SU-DHL-6 (cell line): ENCODE data around the gene AGBL4.

Experiments
- H2AFZ ChIP-seq: fragments of 200-600 bp; sonication (generic); 2 replicates; pipeline ENCODE4 v1.6.1; 2014; ENCODE audit warnings: low read depth, mild to moderate bottlenecking, moderate library complexity, mixed read lengths, antibody characterized with exemption, low read length; ENCODE audit not compliant: severe bottlenecking
- H3F3A ChIP-seq: fragments of 200-600 bp; shearing (Covaris generic); 2 replicates; pipeline ENCODE4 v1.6.0; 2016; ENCODE audit warnings: antibody characterized with exemption, mild to moderate bottlenecking; ENCODE audit not compliant: insufficient read depth
- H3K27ac ChIP-seq: fragments of 200-600 bp; sonication (generic); 2 replicates; pipeline ENCODE4 v1.5.1; 2016; ENCODE audit warnings: low read depth, mild to moderate bottlenecking, low read length, moderate library complexity, mixed read lengths
- H3K27me3 ChIP-seq: fragments of 200-600 bp; sonication (generic), shearing (Covaris generic); 2 replicates; pipeline ENCODE4 v1.6.0; 2014; ENCODE audit warnings: mild to moderate bottlenecking, low read length
- H3K36me3 ChIP-seq: fragments of 200-600 bp; sonication (generic); 2 replicates; pipeline ENCODE4 v1.6.1; 2014; ENCODE audit warnings: mild to moderate bottlenecking, low read length, mixed read lengths
- H3K4me2 ChIP-seq: fragments of 300-600, 200-600 bp; shearing (Covaris generic), sonication (generic); 2 replicates; pipeline ENCODE4 v1.6.0; 2014; ENCODE audit warnings: low read length, low read depth, mild to moderate bottlenecking; ENCODE audit not compliant: poor library complexity, severe bottlenecking
- H3K4me3 ChIP-seq: fragments of 200-600 bp; sonication (generic); 2 replicates; pipeline ENCODE4 v1.5.1; 2014; ENCODE audit warnings: antibody characterized with exemption, low read length, mild to moderate bottlenecking, mixed read lengths; ENCODE audit not compliant: insufficient read depth, poor library complexity, severe bottlenecking
- H3K79me2 ChIP-seq: fragments of 200-600 bp; sonication (generic); 2 replicates; pipeline ENCODE4 v1.6.1; 2014; ENCODE audit warnings: mild to moderate bottlenecking, low read length, moderate library complexity; ENCODE audit not compliant: insufficient read depth
- H3K9ac ChIP-seq: fragments of 200-600 bp; sonication (generic); 2 replicates; pipeline ENCODE4 v1.7.0; 2014; ENCODE audit warnings: mild to moderate bottlenecking, low read length
- H3K9me2 ChIP-seq: fragments of 200-600 bp; sonication (generic); replicated peaks from 2 replicates; pipeline ENCODE4 v1.6.1; 2014; ENCODE audit warnings: low read length; ENCODE audit not compliant: insufficient read depth
- H3K9me3 ChIP-seq: fragments of 200-600 bp; sonication (generic); 2 replicates; pipeline ENCODE4 v1.6.1; 2014; ENCODE audit warnings: low read length, mixed read lengths; ENCODE audit not compliant: insufficient read depth
- H4K20me1 ChIP-seq: fragments of 200-600 bp; sonication (generic); 2 replicates; pipeline ENCODE4 v1.6.1; 2014; ENCODE audit warnings: low read depth, mild to moderate bottlenecking, antibody characterized with exemption, low read length, moderate library complexity, mixed read lengths
- EZH2phosphoT487 ChIP-seq: fragments of 200-600 bp; sonication (generic), shearing (Covaris generic); conservative IDR thresholded peaks from 2 replicates; pipeline ENCODE4 v1.6.1; 2018; ENCODE audit warnings: mild to moderate bottlenecking, antibody characterized with exemption, low read length, moderate library complexity, mixed read lengths
- TF ChIP-seq, protein P1 (sequence below): fragments of 200-600 bp; sonication (generic); IDR thresholded peaks from one replicate; pipeline ENCODE4 v1.5.1; 2017; ENCODE audit warnings: antibody characterized with exemption, mild to moderate bottlenecking, low read length, moderate library complexity; ENCODE audit not compliant: insufficient read depth, poor library complexity, severe bottlenecking

The AGBL4 gene

DNA sequence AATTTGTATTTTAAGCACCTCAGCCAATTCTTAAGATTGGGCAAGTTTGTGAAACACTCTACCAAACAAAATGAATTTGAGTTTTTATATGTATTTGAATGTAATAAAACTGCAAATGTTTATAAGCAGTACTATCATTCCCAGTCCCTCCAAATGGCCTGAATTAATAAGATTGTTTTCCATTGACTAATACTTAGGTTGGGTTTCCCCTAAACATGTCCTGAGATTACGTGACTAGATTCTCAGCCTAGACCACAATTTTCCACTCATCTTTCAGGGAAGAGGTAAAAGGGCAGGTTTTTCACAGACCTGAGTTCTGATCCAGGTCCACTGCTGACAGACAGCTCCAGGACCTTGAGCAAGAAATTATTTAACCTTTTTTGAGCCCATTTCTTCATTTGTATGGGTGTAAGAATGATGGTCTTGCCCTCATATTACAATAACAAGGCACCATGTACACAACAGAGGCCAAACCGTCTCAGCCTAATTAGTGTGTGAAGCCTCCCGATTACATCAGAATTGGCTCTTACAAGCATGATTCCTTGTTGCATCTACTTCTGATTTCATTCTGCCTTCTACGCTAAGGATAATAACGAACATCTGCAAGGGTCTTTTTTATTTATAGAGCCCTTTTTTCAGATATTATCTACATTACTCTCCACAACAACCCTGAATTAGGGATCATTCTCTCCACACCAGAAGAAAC lies 1298.3 kb downstream of the AGBL4 start:
- Histone ChIP-seq H3K27ac (no peak overlapping the region), H3K9me2 (no peaks in the 10 kb centered on the region), H4K20me1 (no peaks in the 10 kb centered on the region), H2AFZ (no peak overlapping the region), H3K79me2 (no peaks in the 10 kb centered on the region), H3K4me3 (no peak overlapping the region), H3K9me3 (no peaks in the 10 kb centered on the region), H3K27me3 (no peaks in the 10 kb centered on the region), H3K36me3 (no peaks in the 10 kb centered on the region), H3K4me2 (no peak overlapping the region), H3F3A (no peaks in the 10 kb centered on the region), H3K9ac (no peak overlapping the region)
- TF ChIP-seq, protein P1, sequence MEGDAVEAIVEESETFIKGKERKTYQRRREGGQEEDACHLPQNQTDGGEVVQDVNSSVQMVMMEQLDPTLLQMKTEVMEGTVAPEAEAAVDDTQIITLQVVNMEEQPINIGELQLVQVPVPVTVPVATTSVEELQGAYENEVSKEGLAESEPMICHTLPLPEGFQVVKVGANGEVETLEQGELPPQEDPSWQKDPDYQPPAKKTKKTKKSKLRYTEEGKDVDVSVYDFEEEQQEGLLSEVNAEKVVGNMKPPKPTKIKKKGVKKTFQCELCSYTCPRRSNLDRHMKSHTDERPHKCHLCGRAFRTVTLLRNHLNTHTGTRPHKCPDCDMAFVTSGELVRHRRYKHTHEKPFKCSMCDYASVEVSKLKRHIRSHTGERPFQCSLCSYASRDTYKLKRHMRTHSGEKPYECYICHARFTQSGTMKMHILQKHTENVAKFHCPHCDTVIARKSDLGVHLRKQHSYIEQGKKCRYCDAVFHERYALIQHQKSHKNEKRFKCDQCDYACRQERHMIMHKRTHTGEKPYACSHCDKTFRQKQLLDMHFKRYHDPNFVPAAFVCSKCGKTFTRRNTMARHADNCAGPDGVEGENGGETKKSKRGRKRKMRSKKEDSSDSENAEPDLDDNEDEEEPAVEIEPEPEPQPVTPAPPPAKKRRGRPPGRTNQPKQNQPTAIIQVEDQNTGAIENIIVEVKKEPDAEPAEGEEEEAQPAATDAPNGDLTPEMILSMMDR = no peak
- no peak for TF ChIP-seq EZH2phosphoT487

DNA sequence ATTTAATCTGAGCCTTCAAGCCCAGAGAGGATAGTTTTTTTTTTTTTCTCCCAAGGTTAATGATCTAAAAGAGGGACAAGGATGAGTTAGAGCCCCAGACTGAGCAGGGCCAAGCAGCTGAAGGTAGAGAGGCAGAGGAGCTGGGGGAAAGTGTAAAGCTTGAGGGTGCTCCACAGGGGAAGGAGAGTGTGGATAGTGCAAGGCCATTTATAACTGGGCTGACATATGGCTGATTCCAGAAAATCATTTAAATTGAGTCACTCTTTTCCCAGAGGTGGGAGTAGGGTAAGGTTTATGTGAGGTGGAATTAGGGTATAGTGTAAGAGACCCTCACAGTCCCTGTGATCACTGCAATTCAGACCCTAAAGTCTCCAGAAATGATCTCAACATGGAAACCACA lies 1302.8 kb downstream of the AGBL4 start:
- Histone ChIP-seq H3K4me3 (no peak overlapping the region), H3K79me2 (no peaks in the 10 kb centered on the region), H3K36me3 (no peaks in the 10 kb centered on the region), H2AFZ (no peak overlapping the region), H3K9me2 (no peaks in the 10 kb centered on the region), H3K27me3 (no peaks in the 10 kb centered on the region), H3K9ac (no peak overlapping the region), H3K4me2 (no peak overlapping the region), H3K27ac (no peak overlapping the region), H3F3A (no peaks in the 10 kb centered on the region), H3K9me3 (no peaks in the 10 kb centered on the region), H4K20me1 (no peaks in the 10 kb centered on the region)
- no peak for TF ChIP-seq EZH2phosphoT487
- TF ChIP-seq, protein P1 = no peak

DNA sequence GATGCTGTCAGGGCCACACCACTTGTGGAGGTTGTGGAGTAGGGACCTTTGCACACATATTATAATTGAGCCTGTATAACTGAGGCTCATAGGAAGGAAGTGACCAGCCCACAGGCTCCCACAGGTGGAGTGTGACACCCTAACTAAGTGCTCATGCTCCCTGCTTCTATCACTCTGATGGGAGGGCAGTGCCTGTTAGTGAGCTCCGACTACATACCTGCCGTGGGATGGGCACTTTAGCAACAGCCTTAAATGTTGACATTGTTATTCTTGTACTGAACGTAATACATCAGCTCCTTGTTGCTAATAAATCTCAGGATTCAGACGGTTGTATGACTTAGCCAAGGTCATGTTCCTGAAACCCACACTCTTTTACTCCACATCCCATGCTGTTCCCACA lies 1305.0 kb downstream of the AGBL4 start:
- H3K9me3 ChIP-seq = no peaks in the 10 kb centered on the region
- no peaks in the 10 kb centered on the region for H3K36me3 ChIP-seq
- H3K27ac ChIP-seq = no peak overlapping the region
- H3K79me2 ChIP-seq = no peaks in the 10 kb centered on the region
- no peak overlapping the region for H3K4me3 ChIP-seq
- no peak overlapping the region for H3K9ac ChIP-seq
- TF ChIP-seq EZH2phosphoT487 = no peak
- TF ChIP-seq, protein P1 = no peak
- no peaks in the 10 kb centered on the region for H3K9me2 ChIP-seq
- no peaks in the 10 kb centered on the region for H3K27me3 ChIP-seq
- H3F3A ChIP-seq = no peaks in the 10 kb centered on the region
- H2AFZ ChIP-seq = no peak overlapping the region
- no peaks in the 10 kb centered on the region for H4K20me1 ChIP-seq
- H3K4me2 ChIP-seq = no peak overlapping the region
